C4-2B (cell line): Measurements from ENCODE around the gene PCDHB7.
"Not testable (repeated sequence)": the region's sequence is repeated elsewhere in the genome, so short reads cannot be mapped to it uniquely, and the experiment has no call there.

Experiments
- H3K27ac ChIP-seq: fragments of 450-650 bp; 2 replicates; pipeline ENCODE4 v1.5.1; 2017
- ZFX ChIP-seq: fragments of 450-650 bp; IDR thresholded peaks from 2 replicates; pipeline ENCODE4 v1.6.1; 2017
- TF ChIP-seq, protein P1 (sequence below): fragments of 450-650 bp; conservative IDR thresholded peaks from 2 replicates; pipeline ENCODE4 v1.5.1; 2017; ENCODE audit warnings: mild to moderate bottlenecking

Gene PCDHB7

DNA sequence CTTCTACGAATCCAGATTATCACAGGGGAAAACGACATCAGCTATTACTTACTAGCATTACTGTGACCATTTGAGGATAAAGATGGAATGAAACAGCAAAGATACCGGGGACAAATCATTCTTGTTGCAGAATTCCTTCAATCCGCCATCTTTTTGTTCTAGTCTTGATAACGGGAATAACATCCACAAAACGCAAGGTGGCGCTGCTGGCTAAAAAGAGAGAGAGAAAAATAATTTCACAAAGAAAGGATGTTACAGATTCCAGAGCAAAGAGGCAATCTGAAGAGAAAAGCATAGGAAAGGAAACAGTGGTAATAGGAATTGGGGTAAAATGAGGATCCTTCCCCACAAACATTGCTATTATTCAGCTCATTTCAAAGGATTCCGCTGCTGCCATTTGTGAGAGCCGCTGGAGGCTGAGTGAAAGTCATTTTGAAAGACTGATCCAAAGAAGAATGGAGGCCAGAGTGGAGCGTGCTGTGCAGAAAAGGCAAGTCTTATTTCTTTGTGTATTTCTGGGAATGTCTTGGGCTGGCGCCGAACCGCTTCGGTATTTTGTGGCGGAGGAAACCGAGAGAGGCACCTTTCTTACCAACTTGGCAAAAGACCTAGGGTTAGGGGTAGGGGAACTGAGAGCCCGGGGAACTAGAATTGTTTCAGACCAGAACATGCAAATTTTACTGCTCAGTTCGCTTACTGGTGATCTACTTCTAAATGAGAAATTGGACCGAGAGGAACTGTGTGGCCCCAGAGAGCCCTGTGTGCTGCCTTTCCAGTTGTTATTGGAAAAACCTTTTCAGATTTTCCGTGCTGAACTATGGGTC, at the start of gene PCDHB7:
Gene PCDHB7, plus strand, starts transcription at position 264 of the 824 bp plus-strand sequence. Its CDS starts 192 bp downstream, at position 456.
- no peak within 1 kb of the TSS for H3K27ac ChIP-seq
- TF ChIP-seq, protein P1, sequence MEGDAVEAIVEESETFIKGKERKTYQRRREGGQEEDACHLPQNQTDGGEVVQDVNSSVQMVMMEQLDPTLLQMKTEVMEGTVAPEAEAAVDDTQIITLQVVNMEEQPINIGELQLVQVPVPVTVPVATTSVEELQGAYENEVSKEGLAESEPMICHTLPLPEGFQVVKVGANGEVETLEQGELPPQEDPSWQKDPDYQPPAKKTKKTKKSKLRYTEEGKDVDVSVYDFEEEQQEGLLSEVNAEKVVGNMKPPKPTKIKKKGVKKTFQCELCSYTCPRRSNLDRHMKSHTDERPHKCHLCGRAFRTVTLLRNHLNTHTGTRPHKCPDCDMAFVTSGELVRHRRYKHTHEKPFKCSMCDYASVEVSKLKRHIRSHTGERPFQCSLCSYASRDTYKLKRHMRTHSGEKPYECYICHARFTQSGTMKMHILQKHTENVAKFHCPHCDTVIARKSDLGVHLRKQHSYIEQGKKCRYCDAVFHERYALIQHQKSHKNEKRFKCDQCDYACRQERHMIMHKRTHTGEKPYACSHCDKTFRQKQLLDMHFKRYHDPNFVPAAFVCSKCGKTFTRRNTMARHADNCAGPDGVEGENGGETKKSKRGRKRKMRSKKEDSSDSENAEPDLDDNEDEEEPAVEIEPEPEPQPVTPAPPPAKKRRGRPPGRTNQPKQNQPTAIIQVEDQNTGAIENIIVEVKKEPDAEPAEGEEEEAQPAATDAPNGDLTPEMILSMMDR: peak; percentile 81
- TF ChIP-seq ZFX: no peak

GRCh38 chr5:141123396-141124135, 48.9 kb upstream of the PCDHB7 start:
- H3K27ac ChIP-seq: not testable (repeated sequence)

GRCh38 chr5:141127305-141127704, 45.1 kb upstream of the PCDHB7 start:
- TF ChIP-seq, protein P1: no peak
- TF ChIP-seq ZFX: no peak
- no peak overlapping the region for H3K27ac ChIP-seq

GRCh38 chr5:141135030-141135717, 37.3 kb upstream of the PCDHB7 start, which contains the start of gene PCDHB5:
Gene PCDHB5 (plus strand): TSS chr5:141135206. CDS start chr5:141135435, 229 bp downstream.
- H3K27ac ChIP-seq: no peak within 1 kb of the TSS
- TF ChIP-seq ZFX: no peak
- TF ChIP-seq, protein P1: peak; percentile 74

DNA sequence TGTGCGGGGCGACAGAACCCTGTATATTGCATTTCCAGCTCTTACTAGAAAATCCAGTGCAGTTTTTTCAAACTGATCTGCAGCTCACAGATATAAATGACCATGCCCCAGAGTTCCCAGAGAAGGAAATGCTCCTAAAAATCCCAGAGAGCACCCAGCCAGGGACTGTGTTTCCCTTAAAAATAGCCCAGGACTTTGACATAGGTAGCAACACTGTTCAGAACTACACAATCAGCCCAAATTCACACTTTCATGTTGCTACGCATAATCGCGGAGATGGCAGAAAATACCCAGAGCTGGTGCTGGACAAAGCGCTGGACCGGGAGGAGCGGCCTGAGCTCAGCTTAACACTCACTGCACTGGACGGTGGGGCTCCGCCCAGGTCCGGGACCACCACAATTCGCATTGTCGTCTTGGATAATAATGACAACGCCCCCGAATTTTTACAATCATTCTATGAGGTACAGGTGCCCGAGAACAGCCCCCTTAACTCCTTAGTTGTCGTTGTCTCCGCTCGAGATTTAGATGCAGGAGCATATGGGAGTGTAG, 36.7 kb upstream of the PCDHB7 start:
- no peak for TF ChIP-seq ZFX
- TF ChIP-seq, protein P1: no peak
- H3K27ac ChIP-seq: no peak overlapping the region

DNA sequence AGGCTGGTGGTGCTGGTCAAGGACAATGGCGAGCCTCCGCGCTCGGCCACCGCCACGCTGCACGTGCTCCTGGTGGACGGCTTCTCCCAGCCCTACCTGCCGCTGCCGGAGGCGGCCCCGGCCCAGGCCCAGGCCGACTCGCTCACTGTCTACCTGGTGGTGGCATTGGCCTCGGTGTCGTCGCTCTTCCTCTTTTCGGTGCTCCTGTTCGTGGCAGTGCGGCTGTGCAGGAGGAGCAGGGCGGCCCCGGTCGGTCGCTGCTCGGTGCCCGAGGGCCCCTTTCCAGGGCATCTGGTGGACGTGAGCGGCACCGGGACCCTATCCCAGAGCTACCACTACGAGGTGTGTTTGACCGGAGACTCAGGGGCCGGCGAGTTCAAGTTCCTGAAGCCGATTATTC, 35.1 kb upstream of the PCDHB7 start:
- H3K27ac ChIP-seq: not testable (repeated sequence)

DNA sequence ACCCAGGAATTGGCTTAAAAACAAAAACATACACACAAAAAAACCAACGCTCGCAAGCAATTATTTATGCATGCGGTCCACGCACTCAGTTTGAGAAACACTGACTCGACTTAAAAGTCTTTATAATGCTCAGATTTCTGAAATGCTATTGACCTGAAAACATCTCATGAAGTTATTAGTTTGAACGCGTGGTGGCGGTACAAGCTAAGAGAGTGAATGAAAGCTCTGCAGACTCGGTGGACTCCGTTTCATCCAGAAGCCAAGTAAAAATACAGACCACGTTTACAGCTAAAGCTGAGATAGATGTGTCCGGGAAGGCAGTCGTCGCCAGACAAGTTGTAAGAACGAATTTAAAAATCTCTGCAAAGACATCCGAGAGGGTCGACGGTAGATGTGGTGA, 22.6 kb upstream of the PCDHB7 start, which contains the start of gene PCDHB6:
Gene PCDHB6, plus strand, starts transcription at position 246 of the 400 bp plus-strand sequence. CDS start 201 bp downstream, outside the sequence.
- TF ChIP-seq ZFX: no peak
- TF ChIP-seq, protein P1: peak; percentile 72
- H3K27ac ChIP-seq: no peak within 1 kb of the TSS
